ENCODE measurements around the gene KITLG. TPM values are rescaled to one million over a fixed set of nuclear protein-coding genes. Genes with fewer than 3 reads are reported as not detected.
"Not testable (repeated sequence)": the region's sequence is repeated elsewhere in the genome, so short reads cannot be mapped to it uniquely, and the experiment has no call there.

Gene KITLG
- total and polyA plus RNA-seq, 8 donors = 1.5 to 14.3 (median 5.1) TPM

DNA sequence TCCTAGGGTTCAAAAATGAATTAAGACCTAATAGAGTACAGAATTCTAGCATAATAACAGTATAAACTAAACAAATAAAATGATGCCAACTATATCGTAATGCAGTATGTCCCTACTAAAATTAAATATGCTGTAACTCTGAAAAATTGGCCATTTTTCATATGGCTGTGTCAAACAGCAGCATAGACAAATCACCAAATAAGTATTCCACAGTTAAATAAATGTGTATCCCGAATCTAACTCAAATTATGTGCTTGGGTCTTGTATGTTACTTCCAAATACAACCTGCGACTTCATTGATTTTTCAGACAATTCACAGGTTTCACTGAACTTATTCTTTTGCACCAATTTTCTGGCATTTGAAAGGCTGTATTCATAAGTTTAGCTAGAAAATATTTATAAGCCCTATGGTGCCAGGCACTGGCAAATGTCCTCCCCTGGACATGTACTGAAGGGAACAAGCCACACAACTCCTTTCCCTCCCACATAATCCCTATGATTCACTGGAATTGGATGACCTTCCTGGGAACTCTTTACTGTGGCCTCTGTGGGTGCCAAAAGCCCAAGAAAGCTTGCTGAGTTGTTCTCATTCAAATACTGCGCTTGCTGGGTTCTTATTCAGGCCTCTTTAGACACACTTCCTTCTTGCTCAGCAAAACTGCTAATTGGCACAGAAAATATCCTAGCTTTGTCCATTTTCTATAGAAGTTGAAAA is 108.8 kb downstream of the KITLG start:
- Histone ChIP-seq H3K27ac (no peak overlapping the region), H3K4me1 (no peaks in the 10 kb centered on the region), H3K27me3 (no peaks in the 10 kb centered on the region), H3K4me3 (no peak overlapping the region), H3K36me3 (no peaks in the 10 kb centered on the region), H3K9me3 (no peaks in the 10 kb centered on the region)
- FAIRE-seq = no peak
- TF ChIP-seq, protein P1, sequence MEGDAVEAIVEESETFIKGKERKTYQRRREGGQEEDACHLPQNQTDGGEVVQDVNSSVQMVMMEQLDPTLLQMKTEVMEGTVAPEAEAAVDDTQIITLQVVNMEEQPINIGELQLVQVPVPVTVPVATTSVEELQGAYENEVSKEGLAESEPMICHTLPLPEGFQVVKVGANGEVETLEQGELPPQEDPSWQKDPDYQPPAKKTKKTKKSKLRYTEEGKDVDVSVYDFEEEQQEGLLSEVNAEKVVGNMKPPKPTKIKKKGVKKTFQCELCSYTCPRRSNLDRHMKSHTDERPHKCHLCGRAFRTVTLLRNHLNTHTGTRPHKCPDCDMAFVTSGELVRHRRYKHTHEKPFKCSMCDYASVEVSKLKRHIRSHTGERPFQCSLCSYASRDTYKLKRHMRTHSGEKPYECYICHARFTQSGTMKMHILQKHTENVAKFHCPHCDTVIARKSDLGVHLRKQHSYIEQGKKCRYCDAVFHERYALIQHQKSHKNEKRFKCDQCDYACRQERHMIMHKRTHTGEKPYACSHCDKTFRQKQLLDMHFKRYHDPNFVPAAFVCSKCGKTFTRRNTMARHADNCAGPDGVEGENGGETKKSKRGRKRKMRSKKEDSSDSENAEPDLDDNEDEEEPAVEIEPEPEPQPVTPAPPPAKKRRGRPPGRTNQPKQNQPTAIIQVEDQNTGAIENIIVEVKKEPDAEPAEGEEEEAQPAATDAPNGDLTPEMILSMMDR (IDR thresholded peaks at IDR 0.05) = no peak
- no peak for DNase-seq
- ATAC-seq = peak in 1 of 4 donors; percentile 36
- intact Hi-C loops (cut with DNase I) = no loop called here
- 82 to 87% methylated on average over 4 of the region's 4 CpGs for WGBS, 2 donors

DNA sequence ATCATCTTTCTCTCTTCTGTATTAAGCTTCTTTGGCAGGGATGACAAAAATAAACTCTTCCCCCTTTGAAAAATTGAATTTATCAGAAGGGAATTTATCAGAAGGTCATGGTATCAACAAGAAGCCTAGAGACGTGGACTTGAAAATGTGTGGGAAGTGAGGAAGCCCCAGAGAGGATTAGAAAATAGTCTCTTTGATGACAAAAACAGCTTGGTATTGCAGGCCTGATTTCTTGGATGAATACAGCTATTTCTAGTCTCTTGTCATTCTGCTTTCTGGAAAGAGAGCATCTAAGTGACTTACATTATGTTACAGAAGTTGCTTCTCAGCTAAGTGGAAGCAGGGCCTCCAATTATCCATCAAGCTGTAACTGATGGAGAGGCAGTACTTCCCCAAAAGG is 111.1 kb downstream of the KITLG start:
- Histone ChIP-seq H3K4me1 (no peaks in the 10 kb centered on the region), H3K4me3 (no peak overlapping the region), H3K27me3 (no peaks in the 10 kb centered on the region), H3K9me3 (no peaks in the 10 kb centered on the region), H3K27ac (no peak overlapping the region), H3K36me3 (no peaks in the 10 kb centered on the region)
- ATAC-seq = no peak
- 73 to 81% methylated on average over 1 of the region's 1 CpG for WGBS, 2 donors
- TF ChIP-seq, protein P1 (IDR thresholded peaks at IDR 0.05) = no peak
- no peak for DNase-seq
- FAIRE-seq = no peak
- intact Hi-C loops (cut with DNase I) = no loop called here

DNA sequence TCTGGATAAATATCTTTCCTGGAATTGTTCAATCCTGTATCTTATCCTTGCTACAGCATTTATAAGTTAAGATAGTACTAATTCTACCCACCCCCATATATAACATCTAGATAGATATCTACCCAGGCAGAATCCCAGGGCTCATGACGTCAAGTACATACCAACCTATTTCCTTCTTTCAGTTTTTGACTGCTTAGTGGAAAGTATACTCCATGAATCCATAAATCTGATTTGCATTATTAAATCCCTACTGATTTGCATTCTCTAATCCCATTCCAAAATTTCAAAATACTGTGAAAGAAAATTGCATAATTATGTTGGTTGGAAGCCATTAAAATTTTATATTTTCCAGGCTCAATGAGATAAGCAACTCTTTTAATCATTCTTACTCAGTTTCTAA is 111.7 kb downstream of the KITLG start:
- TF ChIP-seq, protein P1 (IDR thresholded peaks at IDR 0.05) = no peak
- H3K9me3 ChIP-seq = no peaks in the 10 kb centered on the region
- no peak overlapping the region for H3K4me3 ChIP-seq
- no peak for ATAC-seq
- H3K36me3 ChIP-seq = no peaks in the 10 kb centered on the region
- H3K4me1 ChIP-seq = no peaks in the 10 kb centered on the region
- intact Hi-C loops (cut with DNase I) = no loop called here
- DNase-seq = no peak
- WGBS, 2 donors = 77 to 81% methylated on average over 1 of the region's 1 CpG
- FAIRE-seq = no peak
- H3K27ac ChIP-seq = no peak overlapping the region
- no peaks in the 10 kb centered on the region for H3K27me3 ChIP-seq

DNA sequence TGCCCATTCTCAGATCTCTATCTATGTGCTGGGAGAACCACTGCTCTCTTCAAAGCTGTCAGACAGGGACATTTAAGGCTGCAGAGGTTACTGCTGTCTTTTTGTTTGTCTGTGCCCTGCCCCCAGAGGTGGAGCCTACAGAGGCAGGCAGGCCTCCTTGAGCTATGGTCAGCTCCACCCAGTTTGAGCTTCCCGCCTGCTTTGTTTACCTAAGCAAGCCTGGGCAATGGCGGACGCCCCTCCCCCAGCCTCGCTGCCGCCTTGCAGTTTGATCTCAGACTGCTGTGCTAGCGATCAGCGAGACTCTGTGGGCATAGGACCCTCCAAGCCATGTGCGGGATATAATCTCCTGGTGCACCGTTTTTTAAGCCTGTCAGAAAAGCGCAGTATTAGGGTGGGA is 113.6 kb downstream of the KITLG start:
- intact Hi-C loops (cut with DNase I); H3K27ac ChIP-seq; H3K4me3 ChIP-seq; H3K27me3 ChIP-seq; ATAC-seq; FAIRE-seq; H3K9me3 ChIP-seq; H3K36me3 ChIP-seq; H3K4me1 ChIP-seq; DNase-seq: not testable (repeated sequence)
- WGBS, 2 donors = 92 to 94% methylated on average over 10 of the region's 10 CpGs

DNA sequence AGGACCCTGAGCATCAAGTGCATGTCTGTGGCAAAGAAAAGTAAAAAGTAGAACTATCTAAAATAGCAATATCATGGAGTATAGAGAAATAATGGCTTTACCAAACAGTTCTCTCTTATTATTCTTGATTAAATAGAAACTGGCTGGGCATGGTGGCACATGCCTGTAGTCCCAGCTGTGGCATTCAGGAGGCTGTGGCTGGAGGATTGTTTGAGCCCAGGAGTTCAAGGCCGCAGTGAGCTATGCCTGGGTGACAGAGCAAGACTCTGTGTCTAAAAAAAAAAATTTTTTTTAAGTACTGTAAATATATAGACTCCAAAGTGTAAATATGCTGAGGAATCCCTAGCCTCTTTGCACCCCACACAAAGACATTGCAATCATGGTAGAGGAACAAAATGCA is 121.9 kb downstream of the KITLG start:
- WGBS, 2 donors = 89% methylated on average over 1 of the region's 1 CpG
- H3K27me3 ChIP-seq = no peaks in the 10 kb centered on the region
- ATAC-seq = no peak
- FAIRE-seq = no peak
- H3K4me1 ChIP-seq = no peaks in the 10 kb centered on the region
- H3K9me3 ChIP-seq = no peaks in the 10 kb centered on the region
- intact Hi-C loops (cut with DNase I) = no loop called here
- H3K4me3 ChIP-seq = no peak overlapping the region
- TF ChIP-seq, protein P1 (IDR thresholded peaks at IDR 0.05) = no peak
- no peaks in the 10 kb centered on the region for H3K36me3 ChIP-seq
- no peak for DNase-seq
- no peak overlapping the region for H3K27ac ChIP-seq

Data from pancreas (tissue), 10 donors.